PFSK-1 (cell line): Measurements from ENCODE around the gene CCDC136.

ENCODE experiments used
- FOXP2 ChIP-seq: optimal IDR thresholded peaks from 2 replicates; pipeline ENCODE3; 2011; ENCODE audit warnings: borderline replicate concordance, control low read depth, inconsistent platforms; ENCODE audit not compliant: insufficient read depth; ENCODE audit errors: extremely low read length, extremely low read depth
- POLR2AphosphoS5 ChIP-seq: IDR thresholded peaks from 2 replicates; pipeline ENCODE4 v1.6.1; 2012; ENCODE audit warnings: low read depth, mild to moderate bottlenecking, control low read depth, low read length, moderate library complexity
- SIN3A ChIP-seq: IDR thresholded peaks from 2 replicates; pipeline ENCODE4 v1.6.1; 2012; ENCODE audit warnings: mild to moderate bottlenecking, low read length, moderate library complexity, borderline replicate concordance; ENCODE audit not compliant: insufficient read depth
- TAF1 ChIP-seq: IDR thresholded peaks from 2 replicates; pipeline ENCODE4 v1.6.1; 2012; ENCODE audit warnings: low read length, control low read depth, borderline replicate concordance; ENCODE audit not compliant: insufficient read depth
- TF ChIP-seq, protein P1 (sequence below), 2 experiments: IDR thresholded peaks; 2 replicates each; pipeline versions ENCODE4 v1.6.1 to v1.8.0; 2011 to 2012; ENCODE audit warnings: low read depth in 2 of 2, low read length in 2 of 2, control low read depth in 1 of 2, inconsistent platforms in 1 of 2, mild to moderate bottlenecking in 1 of 2, moderate library complexity in 1 of 2; ENCODE audit not compliant: insufficient read depth in 1 of 2

The CCDC136 gene

DNA sequence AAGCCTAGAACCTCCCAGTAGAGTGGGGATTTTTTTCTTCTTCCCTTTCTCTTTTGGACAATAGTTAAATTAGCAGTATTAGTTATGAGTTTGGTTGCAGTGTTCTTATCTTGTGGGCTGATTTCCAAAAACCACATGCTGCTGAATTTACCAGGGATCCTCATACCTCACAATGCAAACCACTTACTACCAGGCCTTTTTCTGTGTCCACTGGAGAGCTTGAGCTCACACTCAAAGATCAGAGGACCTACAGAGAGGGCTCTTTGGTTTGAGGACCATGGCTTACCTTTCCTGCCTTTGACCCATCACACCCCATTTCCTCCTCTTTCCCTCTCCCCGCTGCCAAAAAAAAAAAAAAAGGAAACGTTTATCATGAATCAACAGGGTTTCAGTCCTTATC lies 21.5 kb upstream of the CCDC136 start:
- TF ChIP-seq FOXP2 (no peak), POLR2AphosphoS5 (no peak)

DNA sequence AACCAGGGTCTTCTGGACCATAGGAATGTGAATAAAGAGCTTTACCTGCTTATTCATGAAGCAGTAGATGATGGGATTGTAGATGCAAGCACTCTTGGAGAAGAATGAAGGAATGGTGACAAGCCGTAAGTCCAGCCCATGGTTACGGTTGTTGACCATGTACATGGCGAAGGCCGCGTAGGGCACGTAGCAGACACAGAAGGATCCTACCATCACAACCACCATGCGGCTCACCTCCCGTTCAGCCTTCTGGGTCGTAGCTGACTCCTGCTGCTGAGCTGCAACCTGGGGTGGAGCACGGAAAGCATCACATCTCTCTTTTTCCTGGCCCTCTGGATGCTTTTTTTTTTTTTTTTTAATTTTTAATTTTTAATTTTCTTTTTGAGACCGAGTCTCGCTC lies 18.2 kb upstream of the CCDC136 start:
- TF ChIP-seq, protein P1, sequence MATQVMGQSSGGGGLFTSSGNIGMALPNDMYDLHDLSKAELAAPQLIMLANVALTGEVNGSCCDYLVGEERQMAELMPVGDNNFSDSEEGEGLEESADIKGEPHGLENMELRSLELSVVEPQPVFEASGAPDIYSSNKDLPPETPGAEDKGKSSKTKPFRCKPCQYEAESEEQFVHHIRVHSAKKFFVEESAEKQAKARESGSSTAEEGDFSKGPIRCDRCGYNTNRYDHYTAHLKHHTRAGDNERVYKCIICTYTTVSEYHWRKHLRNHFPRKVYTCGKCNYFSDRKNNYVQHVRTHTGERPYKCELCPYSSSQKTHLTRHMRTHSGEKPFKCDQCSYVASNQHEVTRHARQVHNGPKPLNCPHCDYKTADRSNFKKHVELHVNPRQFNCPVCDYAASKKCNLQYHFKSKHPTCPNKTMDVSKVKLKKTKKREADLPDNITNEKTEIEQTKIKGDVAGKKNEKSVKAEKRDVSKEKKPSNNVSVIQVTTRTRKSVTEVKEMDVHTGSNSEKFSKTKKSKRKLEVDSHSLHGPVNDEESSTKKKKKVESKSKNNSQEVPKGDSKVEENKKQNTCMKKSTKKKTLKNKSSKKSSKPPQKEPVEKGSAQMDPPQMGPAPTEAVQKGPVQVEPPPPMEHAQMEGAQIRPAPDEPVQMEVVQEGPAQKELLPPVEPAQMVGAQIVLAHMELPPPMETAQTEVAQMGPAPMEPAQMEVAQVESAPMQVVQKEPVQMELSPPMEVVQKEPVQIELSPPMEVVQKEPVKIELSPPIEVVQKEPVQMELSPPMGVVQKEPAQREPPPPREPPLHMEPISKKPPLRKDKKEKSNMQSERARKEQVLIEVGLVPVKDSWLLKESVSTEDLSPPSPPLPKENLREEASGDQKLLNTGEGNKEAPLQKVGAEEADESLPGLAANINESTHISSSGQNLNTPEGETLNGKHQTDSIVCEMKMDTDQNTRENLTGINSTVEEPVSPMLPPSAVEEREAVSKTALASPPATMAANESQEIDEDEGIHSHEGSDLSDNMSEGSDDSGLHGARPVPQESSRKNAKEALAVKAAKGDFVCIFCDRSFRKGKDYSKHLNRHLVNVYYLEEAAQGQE (IDR thresholded peaks at IDR 0.05; ENCODE audit: insufficient read depth in 1 of 2, low read depth in 2 of 2, low read length in 2 of 2), result no peak
- TF ChIP-seq TAF1, result no peak
- 0 out of 2 replicates have a peak, but pooled peaks have one; percentile 8 for TF ChIP-seq POLR2AphosphoS5
- no peak for TF ChIP-seq FOXP2

DNA sequence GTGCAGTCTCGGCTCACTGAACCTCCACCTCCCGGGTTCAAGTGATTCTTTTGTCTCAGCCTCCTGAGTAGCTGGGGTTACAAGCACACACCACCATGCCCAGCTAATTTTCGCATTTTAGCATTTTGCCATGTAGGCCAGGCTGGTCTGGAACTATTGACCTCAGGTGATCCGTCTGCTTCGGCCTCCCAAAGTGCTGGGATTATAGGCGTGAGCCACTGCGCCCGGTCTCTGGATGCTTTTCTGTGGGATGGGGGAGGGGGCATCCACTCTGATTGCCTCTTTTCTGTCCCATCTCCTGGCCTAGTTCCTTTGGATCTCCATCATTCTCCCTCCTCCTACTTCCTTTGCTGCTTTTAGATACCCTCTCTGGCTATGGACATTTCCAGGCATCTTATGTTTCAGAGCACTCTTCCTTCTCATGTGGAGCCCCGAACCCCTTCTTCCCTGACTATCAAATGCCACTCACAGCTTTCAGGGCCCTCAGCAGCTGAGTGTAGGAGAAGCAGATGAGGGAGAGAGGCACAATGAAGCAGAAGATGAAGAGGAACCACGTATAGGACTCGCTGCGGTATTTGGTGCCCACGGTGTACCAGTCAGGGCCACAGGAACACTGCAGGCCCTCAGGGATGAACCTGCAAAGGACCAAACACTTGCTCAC lies 17.6 kb upstream of the CCDC136 start:
- TF ChIP-seq POLR2AphosphoS5 (no peak; the same call in none of the 2 replicates), FOXP2 (no peak), TAF1 (no peak), SIN3A (no peak)
- TF ChIP-seq, protein P1 (IDR thresholded peaks at IDR 0.05; ENCODE audit: insufficient read depth in 1 of 2, low read depth in 2 of 2, low read length in 2 of 2), result no peak

DNA sequence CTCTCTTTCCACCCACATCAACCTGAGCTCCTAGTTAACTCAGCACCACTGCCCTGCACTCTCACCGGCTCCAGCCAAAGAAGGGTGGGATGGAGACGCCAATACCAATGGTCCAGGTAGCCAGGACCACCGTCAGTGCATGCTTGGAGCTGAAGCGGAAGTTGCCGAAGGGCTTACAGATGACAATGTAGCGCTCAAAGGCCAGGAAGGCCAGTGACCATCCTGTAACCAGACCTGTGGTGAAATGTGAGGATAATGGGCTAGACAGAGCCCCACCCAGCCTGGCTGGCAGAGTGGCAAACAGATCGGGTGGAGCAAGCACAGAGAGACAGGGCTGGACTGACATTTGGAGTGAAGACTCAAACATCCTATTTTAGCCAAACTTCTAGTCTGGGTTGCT lies 16.8 kb upstream of the CCDC136 start:
- no peak for TF ChIP-seq SIN3A
- 0 out of 2 replicates have a peak, but pooled peaks have one; percentile 21 for TF ChIP-seq POLR2AphosphoS5

DNA sequence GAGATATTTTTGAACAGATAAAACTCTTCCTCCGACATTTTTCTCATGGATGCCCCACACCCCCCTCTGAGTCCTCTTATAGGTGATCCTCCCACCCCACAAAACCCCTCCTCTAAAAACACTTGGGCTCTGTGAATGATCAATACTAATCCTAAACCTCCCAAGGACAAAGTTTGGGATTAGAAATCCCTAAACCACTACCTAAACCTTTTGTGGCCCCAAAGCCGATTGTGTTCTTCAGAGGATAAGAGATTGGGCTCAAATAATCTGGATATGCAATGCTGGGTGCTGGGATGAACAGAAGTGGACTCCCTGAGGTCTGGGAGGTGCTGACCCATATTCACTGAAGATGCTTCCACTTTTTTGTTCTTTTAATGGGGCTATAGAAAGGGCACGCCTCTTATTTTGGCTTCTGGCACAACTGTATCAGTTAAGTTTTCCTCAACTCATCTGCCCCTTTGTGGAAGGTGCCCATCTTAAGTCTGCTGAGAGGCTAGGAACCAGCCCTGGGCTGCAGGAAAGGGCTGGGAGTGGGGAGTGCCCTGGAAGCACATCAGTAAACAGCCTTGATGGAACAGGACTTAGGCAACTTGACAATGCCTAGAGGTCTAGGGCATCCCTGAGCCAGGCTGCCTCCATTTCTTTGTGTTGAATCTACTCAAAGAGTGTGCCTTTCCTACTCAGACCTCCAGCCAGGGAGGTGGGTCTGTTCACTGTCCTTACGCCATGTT lies 15.9 kb upstream of the CCDC136 start, which contains the start of gene OPN1SW:
TSS of gene OPN1SW (minus strand) at position 51 of the 731 bp plus-strand sequence. CDS start at position 38, 13 bp downstream.
- TF ChIP-seq POLR2AphosphoS5 (no peak), SIN3A (no peak), TAF1 (no peak), FOXP2 (no peak)
- TF ChIP-seq, protein P1 (IDR thresholded peaks at IDR 0.05; ENCODE audit: insufficient read depth in 1 of 2, low read depth in 2 of 2, low read length in 2 of 2), result no peak
